ENCODE measurements around the gene FBLN2.

Gene FBLN2

DNA sequence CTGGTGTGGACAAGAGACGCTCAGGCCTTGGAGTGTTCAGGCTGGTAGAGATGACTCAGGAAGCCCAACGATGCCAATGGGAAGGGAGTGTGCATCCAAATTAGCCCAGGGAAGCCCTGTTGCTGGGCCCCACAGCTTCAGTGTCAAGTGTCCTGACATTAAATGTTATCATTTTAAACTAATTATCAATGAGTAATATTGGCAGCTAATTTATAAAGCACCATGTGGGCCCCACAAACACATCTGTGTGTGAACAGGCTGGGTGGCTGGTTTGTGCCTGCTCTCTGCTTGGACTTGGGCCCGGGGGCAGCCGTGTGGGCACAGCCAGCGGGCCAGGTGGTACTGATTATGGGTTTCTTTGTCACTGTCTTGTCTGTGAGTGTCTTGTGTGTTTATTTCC is 15.0 kb downstream of the FBLN2 start:
- TF ChIP-seq, protein P1, sequence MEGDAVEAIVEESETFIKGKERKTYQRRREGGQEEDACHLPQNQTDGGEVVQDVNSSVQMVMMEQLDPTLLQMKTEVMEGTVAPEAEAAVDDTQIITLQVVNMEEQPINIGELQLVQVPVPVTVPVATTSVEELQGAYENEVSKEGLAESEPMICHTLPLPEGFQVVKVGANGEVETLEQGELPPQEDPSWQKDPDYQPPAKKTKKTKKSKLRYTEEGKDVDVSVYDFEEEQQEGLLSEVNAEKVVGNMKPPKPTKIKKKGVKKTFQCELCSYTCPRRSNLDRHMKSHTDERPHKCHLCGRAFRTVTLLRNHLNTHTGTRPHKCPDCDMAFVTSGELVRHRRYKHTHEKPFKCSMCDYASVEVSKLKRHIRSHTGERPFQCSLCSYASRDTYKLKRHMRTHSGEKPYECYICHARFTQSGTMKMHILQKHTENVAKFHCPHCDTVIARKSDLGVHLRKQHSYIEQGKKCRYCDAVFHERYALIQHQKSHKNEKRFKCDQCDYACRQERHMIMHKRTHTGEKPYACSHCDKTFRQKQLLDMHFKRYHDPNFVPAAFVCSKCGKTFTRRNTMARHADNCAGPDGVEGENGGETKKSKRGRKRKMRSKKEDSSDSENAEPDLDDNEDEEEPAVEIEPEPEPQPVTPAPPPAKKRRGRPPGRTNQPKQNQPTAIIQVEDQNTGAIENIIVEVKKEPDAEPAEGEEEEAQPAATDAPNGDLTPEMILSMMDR (IDR thresholded peaks at IDR 0.05) = no peak
- no peak for TF ChIP-seq ZFX (IDR thresholded peaks at IDR 0.05; ENCODE audit: borderline replicate concordance)
- H3K27ac ChIP-seq = no peak overlapping the region

DNA sequence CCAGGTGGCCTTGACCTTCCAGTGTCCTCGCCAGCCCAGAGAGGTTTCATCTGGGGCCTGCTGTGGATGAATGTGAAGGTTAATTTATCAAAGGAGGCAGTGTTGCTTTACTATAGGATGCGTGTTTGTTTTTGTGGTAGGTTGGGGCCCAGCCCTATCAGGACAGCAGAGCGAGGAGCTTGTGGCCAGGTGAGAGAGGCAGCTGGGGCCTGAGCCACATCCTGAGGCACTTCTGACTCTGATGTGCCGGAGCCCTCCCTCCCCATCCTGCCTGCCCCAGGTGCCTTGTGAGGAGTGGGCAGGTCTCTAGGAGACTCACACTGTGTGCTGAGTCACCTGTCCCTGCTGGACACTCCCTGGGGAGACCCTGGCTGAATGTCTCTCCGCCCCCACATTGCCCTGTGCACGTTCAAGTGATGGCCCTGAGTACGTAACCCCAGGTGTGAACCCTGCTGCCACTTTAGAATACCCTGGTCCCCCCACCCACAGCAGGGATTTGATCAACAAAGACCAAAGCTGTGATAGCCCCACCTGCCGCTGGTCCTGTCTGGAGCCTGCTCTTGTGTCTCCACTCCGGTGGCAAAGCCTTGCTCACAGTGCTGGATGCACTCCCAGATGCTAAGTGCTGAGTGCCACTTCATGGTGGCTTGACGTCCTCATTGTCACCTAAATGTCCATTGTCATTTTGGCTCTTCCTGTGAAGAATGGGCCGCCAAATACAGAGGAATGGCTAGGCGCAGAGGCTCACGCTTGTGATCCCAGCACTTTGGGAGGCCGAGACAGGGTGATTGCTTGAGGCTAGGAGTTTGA is 16.0 kb downstream of the FBLN2 start:
- TF ChIP-seq, protein P1 (IDR thresholded peaks at IDR 0.05) = no peak
- no peak for TF ChIP-seq ZFX (IDR thresholded peaks at IDR 0.05; ENCODE audit: borderline replicate concordance)
- no peak overlapping the region for H3K27ac ChIP-seq

DNA sequence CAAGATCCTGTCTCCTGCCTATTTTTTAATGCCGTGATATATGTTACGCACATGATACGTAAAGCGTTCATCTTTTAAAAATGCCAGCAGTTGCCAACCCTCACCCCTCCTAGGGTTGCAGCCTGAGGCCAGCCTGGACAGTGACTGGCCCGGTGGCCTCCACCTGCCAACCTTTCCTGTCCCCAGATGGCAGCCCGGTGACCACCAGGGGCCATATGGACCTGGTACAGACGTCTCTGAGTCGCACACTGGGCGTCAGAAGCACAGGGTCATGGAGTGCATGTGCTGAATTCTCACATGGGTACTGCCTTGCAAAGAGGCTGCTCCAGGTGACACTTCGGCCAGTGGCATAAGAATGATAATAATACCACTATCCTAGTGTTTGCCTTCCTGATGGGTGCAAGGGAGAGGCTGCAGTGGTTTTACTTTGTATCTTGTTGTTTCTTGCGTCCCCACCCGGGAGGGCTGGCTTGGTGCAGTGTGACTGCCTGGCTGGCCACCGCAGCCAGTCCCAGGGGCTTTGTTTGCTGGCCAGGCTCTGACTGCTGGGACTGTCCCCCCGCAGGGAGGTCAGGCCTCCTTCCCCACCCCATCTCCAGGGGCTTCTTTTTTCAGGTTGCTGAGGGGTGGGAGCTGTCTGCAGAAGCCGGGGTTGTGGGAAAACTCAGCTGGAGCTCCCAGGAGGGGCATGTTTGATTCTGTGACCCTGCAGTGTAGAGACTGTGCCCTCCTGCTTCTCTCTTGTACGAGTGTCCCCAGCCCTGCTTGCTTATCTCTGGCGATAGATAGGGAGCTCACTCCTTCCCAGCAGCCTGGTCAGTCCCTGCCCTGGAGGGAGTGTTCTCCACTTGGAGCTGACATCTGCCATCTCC is 16.9 kb downstream of the FBLN2 start:
- TF ChIP-seq, protein P1 (IDR thresholded peaks at IDR 0.05) = no peak
- TF ChIP-seq ZFX (IDR thresholded peaks at IDR 0.05; ENCODE audit: borderline replicate concordance) = no peak
- H3K27ac ChIP-seq = no peak overlapping the region

DNA sequence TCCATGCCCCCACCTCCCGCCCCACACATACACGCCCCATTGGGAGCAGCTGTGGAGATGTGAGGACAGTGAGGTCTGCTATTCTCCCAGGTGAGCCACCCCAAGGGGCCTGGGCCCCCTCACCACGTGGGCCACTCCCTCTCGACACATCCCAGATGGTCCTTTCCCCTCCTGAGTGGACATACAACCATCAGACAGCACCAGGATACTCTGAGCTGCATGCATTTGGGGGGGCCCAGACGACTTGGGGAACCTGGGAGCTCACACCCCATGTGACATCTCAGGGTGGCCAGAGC is 17.5 kb downstream of the FBLN2 start:
- H3K27ac ChIP-seq = no peak overlapping the region
- no peak for TF ChIP-seq ZFX (IDR thresholded peaks at IDR 0.05; ENCODE audit: borderline replicate concordance)
- TF ChIP-seq, protein P1 (IDR thresholded peaks at IDR 0.05) = no peak

DNA sequence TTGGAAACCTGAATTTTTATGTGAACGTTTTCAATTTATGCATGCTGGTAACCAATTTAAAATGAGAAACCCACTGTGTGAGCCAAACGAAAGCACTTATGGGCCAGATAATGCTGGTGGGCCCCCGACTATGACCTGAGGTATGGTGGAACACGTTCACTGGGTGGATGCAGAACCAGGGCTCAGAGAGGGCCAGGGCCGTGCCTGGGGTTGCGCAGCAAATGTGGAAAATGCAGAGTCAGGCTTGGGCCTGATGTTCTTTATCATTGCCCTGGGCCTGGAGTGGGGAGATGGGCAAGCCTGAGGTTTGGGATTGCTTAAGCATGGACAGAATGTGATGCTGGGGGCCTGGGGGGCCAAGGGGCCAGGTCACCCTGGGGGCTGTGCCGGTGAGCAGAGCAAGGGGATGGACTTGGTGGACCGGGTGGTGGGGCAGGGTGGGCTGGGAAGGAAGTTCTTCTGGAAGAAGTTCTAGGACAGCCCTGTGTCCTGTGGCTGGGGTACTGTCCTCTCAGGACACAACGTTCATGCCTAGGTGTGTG is 17.9 kb downstream of the FBLN2 start:
- H3K27ac ChIP-seq = no peak overlapping the region

DNA sequence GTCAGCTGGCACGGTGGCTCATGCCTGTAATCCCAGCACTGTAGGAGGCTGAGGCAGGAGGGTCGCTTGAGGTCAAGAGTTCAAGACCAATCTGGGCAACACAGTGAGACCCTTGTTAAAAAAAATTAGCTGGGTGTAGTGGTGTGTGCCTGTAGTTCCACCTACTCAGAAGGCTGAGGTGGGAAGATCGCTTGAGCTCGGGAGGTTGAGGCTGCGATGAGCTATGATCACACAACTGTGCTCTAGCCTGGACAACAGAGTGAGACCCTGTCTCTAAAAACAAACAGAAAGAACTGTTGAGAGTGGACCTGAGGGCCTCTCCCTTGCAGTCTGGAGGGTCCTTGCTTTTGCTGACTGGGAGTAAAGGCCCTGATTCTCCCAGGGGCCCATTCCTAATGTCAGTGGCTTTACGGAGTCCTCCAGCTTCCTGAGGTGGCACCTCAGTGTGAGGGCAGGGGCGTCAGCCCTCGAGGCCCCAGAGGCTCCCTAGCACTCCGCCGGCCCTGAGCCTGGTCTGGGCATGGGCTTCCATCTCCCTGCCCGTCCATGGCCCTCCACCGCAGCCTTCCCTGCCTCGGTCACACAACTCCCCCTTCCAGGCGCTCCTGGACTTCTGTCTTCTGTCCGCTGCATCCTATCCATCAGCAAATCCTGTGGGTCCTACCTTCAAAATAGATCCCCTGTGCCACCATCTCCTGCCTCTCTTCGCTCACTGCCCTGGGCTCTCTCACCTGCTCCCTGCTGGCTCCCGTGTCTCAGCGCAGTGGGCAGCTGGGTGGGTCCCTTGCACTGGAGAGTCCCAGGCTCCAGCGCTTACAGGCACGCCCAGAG is 19.0 kb downstream of the FBLN2 start:
- TF ChIP-seq, protein P1 (IDR thresholded peaks at IDR 0.05) = no peak
- TF ChIP-seq ZFX (IDR thresholded peaks at IDR 0.05; ENCODE audit: borderline replicate concordance) = no peak
- H3K27ac ChIP-seq = no peak overlapping the region

More for the DNA sequence above, 17.9 kb downstream of the FBLN2 start:
- TF ChIP-seq, protein P1 (IDR thresholded peaks at IDR 0.05) = no peak
- TF ChIP-seq ZFX (IDR thresholded peaks at IDR 0.05; ENCODE audit: borderline replicate concordance) = no peak

All from 22Rv1 (cell line).